Ishikawa (cell line): ENCODE results near the gene CXADR.

Experiments
- CEBPB ChIP-seq: IDR thresholded peaks from 2 replicates; pipeline ENCODE4 v1.6.1; 2012
- CREB1 ChIP-seq: IDR thresholded peaks from 2 replicates; pipeline ENCODE4 v1.6.1; 2012; ENCODE audit warnings: low read depth
- EGR1 ChIP-seq: IDR thresholded peaks from 2 replicates; pipeline ENCODE4 v1.6.1; 2012
- EP300 ChIP-seq: IDR thresholded peaks from 2 replicates; pipeline ENCODE4 v1.6.1; 2012; ENCODE audit warnings: borderline replicate concordance
- FOXM1 ChIP-seq: IDR thresholded peaks from 2 replicates; pipeline ENCODE4 v1.6.1; 2012; ENCODE audit warnings: low read depth, borderline replicate concordance
- NFIC ChIP-seq: IDR thresholded peaks from 2 replicates; pipeline ENCODE4 v1.6.1; 2012
- RAD21 ChIP-seq: IDR thresholded peaks from 2 replicates; pipeline ENCODE4 v1.6.1; 2012; ENCODE audit warnings: low read depth
- TAF1 ChIP-seq: IDR thresholded peaks from 2 replicates; pipeline ENCODE4 v1.6.1; 2012; ENCODE audit warnings: low read depth, mild to moderate bottlenecking
- TCF12 ChIP-seq: IDR thresholded peaks from 2 replicates; pipeline ENCODE4 v1.6.1; 2012; ENCODE audit warnings: low read depth
- TEAD4 ChIP-seq: IDR thresholded peaks from 2 replicates; pipeline ENCODE4 v1.6.1; 2012
- YY1 ChIP-seq: IDR thresholded peaks from 2 replicates; pipeline ENCODE4 v1.6.1; 2012; ENCODE audit warnings: low read depth
- ZBTB7A ChIP-seq: IDR thresholded peaks from 2 replicates; pipeline ENCODE4 v1.6.1; 2012; ENCODE audit warnings: low read depth
- TF ChIP-seq, protein P1 (sequence below): IDR thresholded peaks from 2 replicates; pipeline ENCODE4 v1.6.1; 2012
- TF ChIP-seq, protein P2 (sequence below): IDR thresholded peaks from 2 replicates; pipeline ENCODE4 v1.6.1; 2012
- TF ChIP-seq, protein P3 (sequence below): IDR thresholded peaks from 2 replicates; pipeline ENCODE4 v1.6.1; 2012; ENCODE audit warnings: low read depth, mild to moderate bottlenecking

CXADR gene

DNA sequence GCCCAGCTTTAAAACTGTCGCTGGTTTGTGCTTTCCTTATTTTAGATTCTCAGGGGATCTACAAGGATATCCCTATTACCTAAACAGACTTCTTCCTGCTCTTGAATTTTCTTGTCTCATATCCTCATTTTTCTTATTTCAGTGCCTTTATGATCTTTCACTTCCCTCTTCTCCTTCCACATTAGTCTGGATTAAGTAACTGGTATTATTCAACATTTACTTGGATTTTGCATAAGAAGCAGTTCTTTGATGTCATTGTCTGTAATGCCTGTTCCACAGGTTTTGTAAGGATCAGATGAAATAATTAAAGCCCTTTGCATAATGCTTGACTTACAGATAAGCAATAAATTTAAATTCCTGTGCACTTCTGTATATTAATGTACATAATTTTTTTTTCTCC, 26.5 kb downstream of the CXADR start:
- no peak for TF ChIP-seq CEBPB
- no peak for TF ChIP-seq FOXM1
- TF ChIP-seq NFIC, result no peak
- no peak for TF ChIP-seq TAF1
- TF ChIP-seq, protein P1, sequence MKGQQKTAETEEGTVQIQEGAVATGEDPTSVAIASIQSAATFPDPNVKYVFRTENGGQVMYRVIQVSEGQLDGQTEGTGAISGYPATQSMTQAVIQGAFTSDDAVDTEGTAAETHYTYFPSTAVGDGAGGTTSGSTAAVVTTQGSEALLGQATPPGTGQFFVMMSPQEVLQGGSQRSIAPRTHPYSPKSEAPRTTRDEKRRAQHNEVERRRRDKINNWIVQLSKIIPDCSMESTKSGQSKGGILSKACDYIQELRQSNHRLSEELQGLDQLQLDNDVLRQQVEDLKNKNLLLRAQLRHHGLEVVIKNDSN, result no peak
- no peak for TF ChIP-seq ZBTB7A
- TF ChIP-seq, protein P2, sequence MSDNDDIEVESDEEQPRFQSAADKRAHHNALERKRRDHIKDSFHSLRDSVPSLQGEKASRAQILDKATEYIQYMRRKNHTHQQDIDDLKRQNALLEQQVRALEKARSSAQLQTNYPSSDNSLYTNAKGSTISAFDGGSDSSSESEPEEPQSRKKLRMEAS, result no peak
- no peak for TF ChIP-seq TEAD4
- TF ChIP-seq, protein P3, sequence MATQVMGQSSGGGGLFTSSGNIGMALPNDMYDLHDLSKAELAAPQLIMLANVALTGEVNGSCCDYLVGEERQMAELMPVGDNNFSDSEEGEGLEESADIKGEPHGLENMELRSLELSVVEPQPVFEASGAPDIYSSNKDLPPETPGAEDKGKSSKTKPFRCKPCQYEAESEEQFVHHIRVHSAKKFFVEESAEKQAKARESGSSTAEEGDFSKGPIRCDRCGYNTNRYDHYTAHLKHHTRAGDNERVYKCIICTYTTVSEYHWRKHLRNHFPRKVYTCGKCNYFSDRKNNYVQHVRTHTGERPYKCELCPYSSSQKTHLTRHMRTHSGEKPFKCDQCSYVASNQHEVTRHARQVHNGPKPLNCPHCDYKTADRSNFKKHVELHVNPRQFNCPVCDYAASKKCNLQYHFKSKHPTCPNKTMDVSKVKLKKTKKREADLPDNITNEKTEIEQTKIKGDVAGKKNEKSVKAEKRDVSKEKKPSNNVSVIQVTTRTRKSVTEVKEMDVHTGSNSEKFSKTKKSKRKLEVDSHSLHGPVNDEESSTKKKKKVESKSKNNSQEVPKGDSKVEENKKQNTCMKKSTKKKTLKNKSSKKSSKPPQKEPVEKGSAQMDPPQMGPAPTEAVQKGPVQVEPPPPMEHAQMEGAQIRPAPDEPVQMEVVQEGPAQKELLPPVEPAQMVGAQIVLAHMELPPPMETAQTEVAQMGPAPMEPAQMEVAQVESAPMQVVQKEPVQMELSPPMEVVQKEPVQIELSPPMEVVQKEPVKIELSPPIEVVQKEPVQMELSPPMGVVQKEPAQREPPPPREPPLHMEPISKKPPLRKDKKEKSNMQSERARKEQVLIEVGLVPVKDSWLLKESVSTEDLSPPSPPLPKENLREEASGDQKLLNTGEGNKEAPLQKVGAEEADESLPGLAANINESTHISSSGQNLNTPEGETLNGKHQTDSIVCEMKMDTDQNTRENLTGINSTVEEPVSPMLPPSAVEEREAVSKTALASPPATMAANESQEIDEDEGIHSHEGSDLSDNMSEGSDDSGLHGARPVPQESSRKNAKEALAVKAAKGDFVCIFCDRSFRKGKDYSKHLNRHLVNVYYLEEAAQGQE, result no peak
- TF ChIP-seq TCF12, result no peak
- TF ChIP-seq EP300, result no peak
- TF ChIP-seq YY1, result no peak

DNA sequence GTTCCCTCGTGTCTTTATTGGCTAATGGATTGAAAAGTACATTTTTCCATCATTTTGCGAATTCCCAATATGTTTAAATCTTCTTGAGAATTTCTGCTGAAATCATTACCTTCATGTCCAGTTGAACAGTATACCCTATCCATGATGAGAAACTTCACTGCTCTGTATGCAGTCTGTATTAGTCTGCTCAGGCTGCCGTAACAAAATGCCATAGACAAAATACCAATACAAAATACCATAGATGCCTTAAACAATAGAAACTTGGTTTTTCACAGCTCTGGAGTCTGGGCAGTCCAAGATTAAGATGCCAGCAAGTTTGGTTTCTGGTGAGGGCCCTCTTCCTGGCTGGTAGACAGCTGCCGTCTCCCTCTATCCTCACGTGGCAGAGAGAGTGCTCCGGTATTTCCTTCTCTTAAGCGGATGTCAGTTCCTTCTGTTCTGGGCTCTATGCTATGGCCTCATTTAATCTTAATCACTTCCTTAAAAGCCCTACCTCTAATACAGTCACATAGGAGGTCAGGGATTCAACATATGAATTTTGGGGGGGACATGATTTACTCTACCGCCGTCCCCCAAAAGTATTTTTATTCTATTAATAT, 27.0 kb downstream of the CXADR start:
- no peak for TF ChIP-seq CREB1
- TF ChIP-seq, protein P1, result no peak
- TF ChIP-seq NFIC, result no peak
- TF ChIP-seq, protein P3, result no peak
- no peak for TF ChIP-seq TCF12
- no peak for TF ChIP-seq CEBPB
- TF ChIP-seq EP300, result no peak
- no peak for TF ChIP-seq FOXM1
- TF ChIP-seq ZBTB7A, result no peak

DNA sequence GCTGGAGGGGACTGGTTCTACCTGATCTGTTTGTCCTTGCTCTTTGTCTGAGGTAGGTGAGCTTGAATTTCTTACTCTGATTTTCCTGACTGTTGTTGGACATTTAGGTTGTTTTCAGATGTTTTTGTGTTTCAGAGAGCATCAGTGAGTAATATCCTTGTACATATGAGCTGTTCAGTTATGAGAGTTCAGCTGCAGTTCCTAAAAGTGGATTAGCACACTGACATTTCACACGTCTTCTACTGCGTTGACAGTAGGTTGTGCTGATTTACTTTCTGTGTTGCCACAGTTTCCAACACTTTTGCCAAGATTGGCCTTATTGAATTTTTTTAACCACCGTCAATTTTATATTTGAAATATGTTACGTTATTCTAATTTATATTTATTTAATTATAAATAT, 27.7 kb downstream of the CXADR start:
- TF ChIP-seq FOXM1 (no peak), TAF1 (no peak), RAD21 (no peak), CEBPB (no peak), ZBTB7A (no peak), NFIC (no peak)
- TF ChIP-seq, protein P2, result no peak
- TF ChIP-seq, protein P1, result no peak
- TF ChIP-seq, protein P3, result no peak

DNA sequence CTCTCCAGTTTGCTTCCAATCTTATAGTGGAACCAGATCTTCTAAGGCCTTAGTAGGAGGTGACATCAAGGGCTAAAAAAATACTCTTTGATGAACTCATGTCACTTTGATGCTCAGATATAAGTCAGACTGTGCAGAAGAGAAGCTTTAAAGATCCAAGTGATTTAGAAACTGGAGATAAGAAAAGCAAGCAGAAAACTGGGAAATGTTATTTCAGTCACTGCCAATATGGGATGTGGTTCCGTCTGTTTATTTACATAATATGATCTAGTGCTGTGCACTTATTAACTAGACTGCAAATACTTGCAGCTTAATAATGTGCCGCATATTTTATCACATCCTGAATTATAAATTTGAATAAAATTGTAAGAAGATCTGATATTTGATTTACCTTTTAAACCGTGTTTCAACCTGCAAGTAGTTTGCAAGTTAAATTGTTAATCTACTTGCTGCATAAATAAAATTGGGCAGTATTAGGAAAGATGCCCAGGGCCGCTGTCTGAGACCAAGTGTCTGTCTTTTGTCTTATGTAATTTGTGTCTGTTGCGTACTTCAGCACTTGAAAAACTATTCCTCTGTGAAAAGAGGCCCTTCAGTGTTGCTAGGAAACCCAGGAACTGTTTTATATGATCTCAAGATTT, 29.6 kb downstream of the CXADR start:
- no peak for TF ChIP-seq TCF12
- TF ChIP-seq EP300, result no peak
- TF ChIP-seq FOXM1, result no peak
- TF ChIP-seq RAD21, result no peak
- no peak for TF ChIP-seq CEBPB
- no peak for TF ChIP-seq EGR1
- no peak for TF ChIP-seq TEAD4
- TF ChIP-seq ZBTB7A, result no peak
- TF ChIP-seq, protein P3, result no peak
- TF ChIP-seq, protein P1, result no peak
- no peak for TF ChIP-seq CREB1
